ENCODE data around the gene YIPF6.
A peak's percentile ranks its signal among the peaks of the same experiment; 100 is the strongest.
"Not testable (repeated sequence)": the region's sequence is repeated elsewhere in the genome, so short reads cannot be mapped to it uniquely, and the experiment has no call there.

YIPF6 gene

DNA sequence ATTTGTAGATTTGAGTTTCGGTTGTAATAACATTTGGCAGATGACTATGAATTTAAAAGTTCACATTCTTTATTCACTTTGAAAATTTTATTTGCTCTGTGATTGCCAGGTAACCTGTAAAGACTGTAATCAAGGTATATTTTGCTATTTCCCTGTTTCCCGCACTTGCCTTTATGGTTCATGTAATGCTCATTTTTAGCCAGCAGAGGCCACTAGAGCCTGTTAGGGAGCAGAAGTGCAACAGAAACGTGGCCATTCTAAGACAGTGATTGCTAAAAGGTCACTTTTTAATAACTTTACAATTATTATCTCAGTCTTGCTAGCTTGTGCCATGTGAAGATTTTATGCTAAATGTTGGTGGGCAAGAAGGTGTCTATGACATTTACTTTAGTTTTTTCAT, 12.4 kb downstream of the YIPF6 start:
- H3K27me3 ChIP-seq (replicated peaks): no peaks in the 10 kb centered on the region
- no peaks in the 10 kb centered on the region for H3K36me3 ChIP-seq (replicated peaks)
- no peak overlapping the region for H3K27ac ChIP-seq
- TF ChIP-seq CTCF (IDR thresholded peaks at IDR 0.05; ENCODE audit: low read depth, low read length, missing control alignments): peak; percentile 81
- DNase-seq: peak; percentile 30
- in situ Hi-C loops (cut with HindIII; ENCODE audit: low pct_ligation_motif_present, low sequenced_read_pairs): no loop called here
- H3K4me3 ChIP-seq (ENCODE audit: low read depth, low read length): no peak overlapping the region

DNA sequence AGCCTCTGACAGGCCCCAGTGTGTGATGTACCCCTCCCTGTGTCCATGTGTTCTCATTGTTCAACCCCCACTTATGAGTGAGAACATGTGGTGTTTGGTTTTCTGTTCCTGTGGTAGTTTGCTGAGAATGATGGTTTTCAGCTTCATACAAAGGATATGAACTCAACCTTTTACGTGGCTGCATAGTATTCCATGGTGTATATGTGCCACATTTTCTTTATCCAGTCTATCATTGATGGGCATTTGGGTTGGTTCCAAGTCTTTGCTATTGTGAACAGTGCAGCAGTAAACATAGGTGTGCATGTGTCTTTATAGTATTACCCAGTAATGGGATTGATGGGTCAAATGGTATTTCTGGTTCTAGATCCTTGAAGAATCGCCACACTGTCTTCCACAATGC, 25.8 kb downstream of the YIPF6 start:
- DNase-seq; H3K4me3 ChIP-seq (ENCODE audit: low read depth, low read length); H3K36me3 ChIP-seq (replicated peaks); H3K27ac ChIP-seq; in situ Hi-C loops (cut with HindIII; ENCODE audit: low pct_ligation_motif_present, low sequenced_read_pairs); H3K27me3 ChIP-seq (replicated peaks): not testable (repeated sequence)

DNA sequence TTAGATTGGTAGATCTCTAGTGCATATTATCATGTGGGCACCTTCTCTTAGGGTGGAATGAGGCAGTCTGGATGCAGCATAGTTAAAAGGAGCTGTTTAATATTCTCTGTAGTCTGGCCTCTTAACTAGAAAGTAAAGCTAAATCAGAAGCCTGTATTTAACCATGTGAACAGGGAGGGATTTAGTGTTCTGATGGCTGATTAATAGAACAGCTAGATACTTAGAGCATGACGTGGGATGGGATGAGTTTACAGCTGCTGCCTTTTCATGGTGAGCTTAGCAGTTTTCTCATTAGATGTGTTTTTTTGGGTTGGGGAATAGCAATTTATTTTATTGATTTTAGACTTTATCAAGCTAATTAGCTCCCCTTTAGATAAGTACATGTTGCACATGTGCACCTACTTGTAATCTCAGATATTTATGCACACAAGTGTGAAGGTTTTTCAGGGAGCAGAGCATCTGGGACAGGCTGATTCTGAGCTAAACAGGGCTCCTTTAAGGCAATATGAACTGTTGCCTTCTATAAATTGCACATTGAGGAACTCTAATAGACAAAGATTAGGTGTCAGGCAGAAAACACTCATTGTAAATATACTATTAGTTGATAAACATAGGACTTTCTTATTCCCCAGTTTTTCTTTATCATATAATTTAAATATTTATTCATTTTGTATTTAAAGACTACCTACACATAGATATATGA, 34.1 kb downstream of the YIPF6 start:
- in situ Hi-C loops (cut with HindIII; ENCODE audit: low pct_ligation_motif_present, low sequenced_read_pairs): no loop called here

DNA sequence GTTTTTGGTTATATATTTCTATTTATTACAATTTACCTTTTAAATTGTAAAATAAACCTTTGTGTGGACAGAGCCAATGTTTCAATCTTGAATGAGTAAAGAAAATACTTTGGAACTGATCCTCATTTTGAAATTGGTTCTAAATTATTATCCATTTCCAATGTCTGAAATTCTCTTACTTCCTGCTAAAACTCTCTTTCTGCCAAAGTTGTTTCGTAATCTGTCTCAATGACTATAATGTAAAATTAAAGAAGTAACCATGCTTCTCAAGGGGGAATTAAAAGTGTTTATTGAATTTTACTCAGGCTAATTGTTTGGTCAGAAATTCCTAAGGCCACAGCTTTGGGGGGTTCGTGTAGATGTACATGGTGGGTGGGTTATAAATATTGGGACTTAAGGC, 34.8 kb downstream of the YIPF6 start:
- no peak for TF ChIP-seq CTCF (IDR thresholded peaks at IDR 0.05; ENCODE audit: low read depth, low read length, missing control alignments)
- peaks cover 4% of the 10 kb centered on the region for H3K36me3 ChIP-seq (replicated peaks)
- no peaks in the 10 kb centered on the region for H3K27me3 ChIP-seq (replicated peaks)
- in situ Hi-C loops (cut with HindIII; ENCODE audit: low pct_ligation_motif_present, low sequenced_read_pairs): no loop called here
- no peak overlapping the region for H3K27ac ChIP-seq
- DNase-seq: no peak
- no peak overlapping the region for H3K4me3 ChIP-seq (ENCODE audit: low read depth, low read length)

More for the DNA sequence above, 34.1 kb downstream of the YIPF6 start:
- no peak for DNase-seq
- H3K36me3 ChIP-seq (replicated peaks): peaks cover 4% of the 10 kb centered on the region
- no peaks in the 10 kb centered on the region for H3K27me3 ChIP-seq (replicated peaks)
- no peak overlapping the region for H3K27ac ChIP-seq
- H3K4me3 ChIP-seq (ENCODE audit: low read depth, low read length): no peak overlapping the region
- TF ChIP-seq CTCF (IDR thresholded peaks at IDR 0.05; ENCODE audit: low read depth, low read length, missing control alignments): no peak

GRCh38 chrX:68534691-68535090, 35.8 kb downstream of the YIPF6 start:
- no peak for TF ChIP-seq CTCF (IDR thresholded peaks at IDR 0.05; ENCODE audit: low read depth, low read length, missing control alignments)
- H3K36me3 ChIP-seq (replicated peaks): peaks cover 4% of the 10 kb centered on the region
- no peak for DNase-seq
- in situ Hi-C loops (cut with HindIII; ENCODE audit: low pct_ligation_motif_present, low sequenced_read_pairs): no loop called here
- H3K27me3 ChIP-seq (replicated peaks): no peaks in the 10 kb centered on the region
- no peak overlapping the region for H3K27ac ChIP-seq
- H3K4me3 ChIP-seq (ENCODE audit: low read depth, low read length): no peak overlapping the region

GRCh38 chrX:68536429-68536828, 37.6 kb downstream of the YIPF6 start:
- Histone ChIP-seq H3K27me3 (replicated peaks) (no peaks in the 10 kb centered on the region), H3K4me3 (ENCODE audit: low read depth, low read length) (no peak overlapping the region), H3K27ac (no peak overlapping the region), H3K36me3 (replicated peaks) (peaks cover 4% of the 10 kb centered on the region)
- in situ Hi-C loops (cut with HindIII; ENCODE audit: low pct_ligation_motif_present, low sequenced_read_pairs): no loop called here
- no peak for TF ChIP-seq CTCF (IDR thresholded peaks at IDR 0.05; ENCODE audit: low read depth, low read length, missing control alignments)
- no peak for DNase-seq

Measured in brain microvascular endothelial cell (primary cell).